Trophoblast cell (in vitro differentiated cells and primary cell): ENCODE results near the gene STXBP5L.

Experiments used
- DNase-seq, 2 donors: peaks; one replicate each; pipeline ENCODE4 v3.0.0-alpha.2; 2016
- H2AFZ ChIP-seq: 2 replicates; pipeline ENCODE4 v1.6.1; 2013; ENCODE audit warnings: low read length, moderate library complexity, mild to moderate bottlenecking; ENCODE audit not compliant: insufficient read depth, poor library complexity
- H2AK5ac ChIP-seq: 2 replicates; pipeline ENCODE4 v1.6.1; 2013; ENCODE audit warnings: mild to moderate bottlenecking, low read length
- H2BK120ac ChIP-seq: 2 replicates; pipeline ENCODE4 v1.6.1; 2013; ENCODE audit warnings: low read length, mild to moderate bottlenecking, moderate library complexity; ENCODE audit not compliant: insufficient read depth, poor library complexity
- H2BK12ac ChIP-seq: 2 replicates; pipeline ENCODE4 v1.6.1; 2013; ENCODE audit warnings: mild to moderate bottlenecking, low read length, moderate library complexity
- H2BK5ac ChIP-seq: 2 replicates; pipeline ENCODE4 v1.6.1; 2013; ENCODE audit warnings: low read length, low read depth, moderate library complexity, mild to moderate bottlenecking; ENCODE audit not compliant: poor library complexity
- H3K14ac ChIP-seq: 2 replicates; pipeline ENCODE4 v1.6.1; 2013; ENCODE audit warnings: mild to moderate bottlenecking, low read length
- H3K18ac ChIP-seq: 2 replicates; pipeline ENCODE4 v1.6.1; 2013; ENCODE audit warnings: mild to moderate bottlenecking, low read length
- H3K23ac ChIP-seq: 2 replicates; pipeline ENCODE4 v1.6.1; 2013; ENCODE audit warnings: low read length
- H3K27ac ChIP-seq: 2 replicates; pipeline ENCODE4 v1.5.1; 2013; ENCODE audit warnings: low read depth, mild to moderate bottlenecking, inconsistent platforms, low read length, moderate library complexity
- H3K27me3 ChIP-seq: 2 replicates; pipeline ENCODE4 v1.6.1; 2013; ENCODE audit warnings: inconsistent platforms, mild to moderate bottlenecking, low read length, moderate library complexity; ENCODE audit not compliant: insufficient read depth
- H3K36me3 ChIP-seq, 2 experiments: 1 replicate in 1 of 2; 2 replicates in 1 of 2; pipeline ENCODE4 v1.6.1; 2013; ENCODE audit warnings: low read length in 2 of 2, mild to moderate bottlenecking in 2 of 2, moderate library complexity in 1 of 2; ENCODE audit not compliant: insufficient read depth in 2 of 2, control insufficient read depth in 1 of 2
- H3K4ac ChIP-seq: 2 replicates; pipeline ENCODE4 v1.6.1; 2013; ENCODE audit warnings: low read depth, mild to moderate bottlenecking, low read length, moderate library complexity
- H3K4me1 ChIP-seq, 2 experiments: 1 replicate in 1 of 2; 2 replicates in 1 of 2; pipeline ENCODE4 v1.6.1; 2013; ENCODE audit warnings: low read length in 2 of 2, mild to moderate bottlenecking in 2 of 2, moderate library complexity in 1 of 2; ENCODE audit not compliant: insufficient read depth in 2 of 2, control insufficient read depth in 1 of 2
- H3K4me2 ChIP-seq: 2 replicates; pipeline ENCODE4 v1.6.1; 2013; ENCODE audit warnings: inconsistent platforms, mild to moderate bottlenecking, low read length, moderate library complexity
- H3K4me3 ChIP-seq: 2 replicates; pipeline ENCODE4 v1.5.1; 2013; ENCODE audit warnings: mild to moderate bottlenecking, low read depth, low read length, inconsistent platforms
- H3K79me1 ChIP-seq: one replicate; pipeline ENCODE4 v1.6.1; 2013; ENCODE audit warnings: low read length
- H3K79me2 ChIP-seq: 2 replicates; pipeline ENCODE4 v1.6.1; 2013; ENCODE audit warnings: low read length, mild to moderate bottlenecking; ENCODE audit not compliant: control insufficient read depth, insufficient read depth, poor library complexity
- H3K9ac ChIP-seq: 2 replicates; pipeline ENCODE4 v1.6.1; 2013; ENCODE audit warnings: mild to moderate bottlenecking, low read length
- H3K9me3 ChIP-seq: 2 replicates; pipeline ENCODE4 v1.6.1; 2013; ENCODE audit warnings: low read depth, mild to moderate bottlenecking, control low read depth, inconsistent platforms, low read length; ENCODE audit not compliant: insufficient read depth
- H4K12ac ChIP-seq: 2 replicates; pipeline ENCODE4 v1.6.1; 2013; ENCODE audit warnings: low read depth, mild to moderate bottlenecking, low read length, moderate library complexity
- H4K8ac ChIP-seq: 2 replicates; pipeline ENCODE4 v1.6.1; 2013; ENCODE audit warnings: low read depth, mild to moderate bottlenecking, low read length, moderate library complexity
- H4K91ac ChIP-seq: one replicate; pipeline ENCODE4 v1.6.1; 2013; ENCODE audit warnings: low read depth, mild to moderate bottlenecking, low read length, moderate library complexity
- WGBS: extraction: QIAGEN DNeasy Blood & Tissue Kit; methylation state at CpG from one replicate; pipeline ENCODE4 v1.1.7; 2013; ENCODE audit warnings: missing lambda C conversion rate; ENCODE audit not compliant: insufficient read length, insufficient coverage; ENCODE audit errors: extremely low coverage; 5-methylcytosine and 5-hydroxymethylcytosine counted together

The STXBP5L gene

DNA sequence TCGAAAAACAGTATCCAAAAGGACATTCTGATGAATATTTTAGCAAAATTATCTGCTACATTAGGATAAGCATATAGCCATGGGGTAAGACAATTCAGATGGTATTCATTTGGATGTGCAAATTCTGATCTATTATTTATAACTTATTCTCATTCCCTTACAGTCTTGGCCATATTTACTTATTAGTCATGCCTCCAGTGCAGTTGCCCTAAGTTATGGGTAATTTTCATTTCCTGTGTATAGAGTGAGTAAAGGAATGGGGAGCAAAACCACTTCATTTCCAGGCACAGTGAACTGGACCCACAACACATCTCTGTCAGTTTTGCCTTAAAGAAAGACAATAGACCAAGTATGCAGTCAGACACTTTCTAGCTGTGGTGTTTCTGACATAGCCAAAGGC, 503.5 kb downstream of the STXBP5L start:
- H4K91ac ChIP-seq: no peak overlapping the region
- no peaks in the 10 kb centered on the region for H3K79me2 ChIP-seq
- H4K8ac ChIP-seq: no peak overlapping the region
- H3K27ac ChIP-seq: no peak overlapping the region
- H3K23ac ChIP-seq: no peak overlapping the region
- H3K79me1 ChIP-seq: no peaks in the 10 kb centered on the region
- no peak overlapping the region for H3K4me3 ChIP-seq
- no peaks in the 10 kb centered on the region for H3K27me3 ChIP-seq
- no peak for DNase-seq
- H3K4ac ChIP-seq: no peak overlapping the region
- H3K4me2 ChIP-seq: no peak overlapping the region
- H3K36me3 ChIP-seq: no peaks in the 10 kb centered on the region
- no peaks in the 10 kb centered on the region for H3K4me1 ChIP-seq
- no CpG with 5 or more reads among the region's 1 CpG for WGBS
- no peak overlapping the region for H2AK5ac ChIP-seq
- H2BK12ac ChIP-seq: no peak overlapping the region
- H3K18ac ChIP-seq: no peak overlapping the region
- no peak overlapping the region for H3K14ac ChIP-seq
- no peak overlapping the region for H2BK120ac ChIP-seq
- no peak overlapping the region for H3K9ac ChIP-seq
- no peak overlapping the region for H4K12ac ChIP-seq
- H3K9me3 ChIP-seq: no peaks in the 10 kb centered on the region
- no peak overlapping the region for H2BK5ac ChIP-seq
- H2AFZ ChIP-seq: no peak overlapping the region

DNA sequence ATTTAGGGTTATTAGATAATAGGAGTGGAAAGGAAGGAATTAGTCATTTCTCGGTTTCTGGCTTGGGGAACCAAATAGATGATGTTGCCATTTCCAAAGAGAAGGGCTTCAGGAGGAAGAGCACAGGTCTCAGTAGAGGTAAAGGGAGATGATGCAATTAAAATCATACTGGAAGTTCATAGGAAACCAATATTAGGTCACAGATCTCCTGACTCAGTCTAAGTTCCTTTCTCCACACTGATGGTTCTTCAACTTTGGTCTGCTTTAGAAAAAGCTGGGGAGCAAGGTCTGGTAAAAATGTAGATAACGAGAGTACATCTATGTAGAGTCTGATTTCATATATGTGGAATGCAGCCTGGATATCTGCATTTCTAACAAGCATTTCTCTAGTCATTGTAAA, 506.9 kb downstream of the STXBP5L start:
- no peaks in the 10 kb centered on the region for H3K4me1 ChIP-seq
- H4K12ac ChIP-seq: no peak overlapping the region
- WGBS: no CpG with 5 or more reads among the region's 2 CpGs
- no peak overlapping the region for H3K23ac ChIP-seq
- H3K14ac ChIP-seq: no peak overlapping the region
- H3K4ac ChIP-seq: no peak overlapping the region
- H3K4me2 ChIP-seq: no peak overlapping the region
- no peaks in the 10 kb centered on the region for H3K79me1 ChIP-seq
- no peak overlapping the region for H3K18ac ChIP-seq
- H4K91ac ChIP-seq: no peak overlapping the region
- H2AK5ac ChIP-seq: no peak overlapping the region
- no peak overlapping the region for H4K8ac ChIP-seq
- no peak overlapping the region for H2BK5ac ChIP-seq
- H3K79me2 ChIP-seq: no peaks in the 10 kb centered on the region
- no peak overlapping the region for H2BK12ac ChIP-seq
- H2AFZ ChIP-seq: no peak overlapping the region
- H3K4me3 ChIP-seq: no peak overlapping the region
- H3K9ac ChIP-seq: no peak overlapping the region
- no peaks in the 10 kb centered on the region for H3K27me3 ChIP-seq
- peak; percentile 48 to 89 for DNase-seq
- no peaks in the 10 kb centered on the region for H3K9me3 ChIP-seq
- H3K36me3 ChIP-seq: no peaks in the 10 kb centered on the region
- no peak overlapping the region for H3K27ac ChIP-seq
- H2BK120ac ChIP-seq: no peak overlapping the region

GRCh38 chr3:121418182-121418581, 510.2 kb downstream of the STXBP5L start:
- Histone ChIP-seq H3K18ac (no peak overlapping the region), H4K12ac (no peak overlapping the region), H2AFZ (no peak overlapping the region), H3K14ac (no peak overlapping the region), H3K9ac (no peak overlapping the region), H3K9me3 (no peaks in the 10 kb centered on the region), H4K91ac (no peak overlapping the region), H3K4ac (no peak overlapping the region), H2BK5ac (no peak overlapping the region), H3K79me1 (no peaks in the 10 kb centered on the region), H3K27ac (no peak overlapping the region), H3K4me3 (no peak overlapping the region), H3K27me3 (no peaks in the 10 kb centered on the region), H2BK12ac (no peak overlapping the region), H3K4me1 (no peaks in the 10 kb centered on the region), H4K8ac (no peak overlapping the region), H3K79me2 (no peaks in the 10 kb centered on the region), H2AK5ac (no peak overlapping the region), H2BK120ac (no peak overlapping the region), H3K23ac (peak overlapping the region; percentile 37), H3K36me3 (no peaks in the 10 kb centered on the region), H3K4me2 (no peak overlapping the region)
- WGBS: no CpG with 5 or more reads among the region's 6 CpGs
- DNase-seq: peak; percentile 79 to 94

DNA sequence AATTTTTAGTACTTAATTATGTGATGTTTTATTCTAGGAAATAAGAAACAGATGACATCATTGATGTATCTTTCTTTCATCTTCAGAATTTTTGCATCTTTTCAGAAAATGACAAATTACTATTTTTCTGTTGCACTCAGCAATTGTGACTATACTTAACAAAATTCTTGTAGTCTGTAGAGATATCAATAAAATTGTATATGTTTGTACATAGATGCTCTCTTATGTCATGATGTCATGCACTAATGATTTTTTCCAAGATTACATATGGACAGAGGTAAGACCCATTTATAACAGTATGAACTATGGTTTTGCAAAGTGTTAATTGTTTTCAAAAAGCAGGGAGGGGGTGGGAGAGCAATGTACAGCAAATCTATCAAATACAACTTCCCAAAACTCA, 516.5 kb downstream of the STXBP5L start:
- H2BK120ac ChIP-seq: no peak overlapping the region
- H3K14ac ChIP-seq: no peak overlapping the region
- no peak overlapping the region for H3K4me2 ChIP-seq
- H3K27me3 ChIP-seq: no peaks in the 10 kb centered on the region
- H4K12ac ChIP-seq: no peak overlapping the region
- H3K4ac ChIP-seq: no peak overlapping the region
- H3K79me1 ChIP-seq: no peaks in the 10 kb centered on the region
- no peaks in the 10 kb centered on the region for H3K9me3 ChIP-seq
- no peak overlapping the region for H3K9ac ChIP-seq
- H3K23ac ChIP-seq: no peak overlapping the region
- H4K91ac ChIP-seq: no peak overlapping the region
- no peak overlapping the region for H3K18ac ChIP-seq
- H2BK5ac ChIP-seq: no peak overlapping the region
- no peak overlapping the region for H4K8ac ChIP-seq
- H3K36me3 ChIP-seq: no peaks in the 10 kb centered on the region
- no peaks in the 10 kb centered on the region for H3K4me1 ChIP-seq
- no peak overlapping the region for H3K4me3 ChIP-seq
- no peak overlapping the region for H2BK12ac ChIP-seq
- no peak for DNase-seq
- H2AK5ac ChIP-seq: no peak overlapping the region
- no peak overlapping the region for H2AFZ ChIP-seq
- no peaks in the 10 kb centered on the region for H3K79me2 ChIP-seq
- no peak overlapping the region for H3K27ac ChIP-seq
